Left renal cortex interstitium (tissue), 4 donors: ENCODE results near the gene POLR2H. TPM values are rescaled to one million over a fixed set of nuclear protein-coding genes. Genes with fewer than 3 reads are reported as not detected.
"Not testable (repeated sequence)": the region's sequence is repeated elsewhere in the genome, so short reads cannot be mapped to it uniquely, and the experiment has no call there.

Source experiments
- DNase-seq, 4 donors: peaks; one replicate each; pipeline ENCODE4 v3.0.0-alpha.2; 2013; ENCODE audit warnings: low read depth in 4 of 4, low spot score in 2 of 4, missing footprints in 1 of 4
- polyA plus RNA-seq, 4 donors: library from polyadenylated mRNA; unstranded; fragments of 120-200 nt; gene quantifications; one replicate each; pipeline ENCODE4 v1.2.1, GENCODE V29; 2013; ENCODE audit not compliant: insufficient read length in 4 of 4

POLR2H gene
- polyA plus RNA-seq, 4 donors: 81.9 to 120 (median 101) TPM

DNA sequence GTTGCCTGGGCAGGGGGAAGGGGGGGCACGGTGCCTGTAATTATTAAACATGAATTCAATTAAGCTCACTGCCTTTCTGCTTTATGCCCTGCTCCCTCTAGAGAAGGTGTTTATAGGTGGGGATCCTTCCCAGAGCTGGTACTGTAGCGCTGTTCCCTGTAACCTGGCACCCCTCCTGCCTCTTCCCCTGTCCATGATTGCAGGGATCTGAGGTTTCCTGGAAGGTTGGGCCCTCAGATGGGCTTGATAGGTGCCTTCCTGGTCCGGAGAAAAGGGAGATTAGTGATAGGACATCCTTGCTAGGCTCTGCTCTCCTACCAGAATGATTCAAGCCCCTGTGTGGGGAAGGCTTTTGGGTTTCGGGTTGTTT, 26.2 kb upstream of the POLR2H start:
- no peak for DNase-seq

DNA sequence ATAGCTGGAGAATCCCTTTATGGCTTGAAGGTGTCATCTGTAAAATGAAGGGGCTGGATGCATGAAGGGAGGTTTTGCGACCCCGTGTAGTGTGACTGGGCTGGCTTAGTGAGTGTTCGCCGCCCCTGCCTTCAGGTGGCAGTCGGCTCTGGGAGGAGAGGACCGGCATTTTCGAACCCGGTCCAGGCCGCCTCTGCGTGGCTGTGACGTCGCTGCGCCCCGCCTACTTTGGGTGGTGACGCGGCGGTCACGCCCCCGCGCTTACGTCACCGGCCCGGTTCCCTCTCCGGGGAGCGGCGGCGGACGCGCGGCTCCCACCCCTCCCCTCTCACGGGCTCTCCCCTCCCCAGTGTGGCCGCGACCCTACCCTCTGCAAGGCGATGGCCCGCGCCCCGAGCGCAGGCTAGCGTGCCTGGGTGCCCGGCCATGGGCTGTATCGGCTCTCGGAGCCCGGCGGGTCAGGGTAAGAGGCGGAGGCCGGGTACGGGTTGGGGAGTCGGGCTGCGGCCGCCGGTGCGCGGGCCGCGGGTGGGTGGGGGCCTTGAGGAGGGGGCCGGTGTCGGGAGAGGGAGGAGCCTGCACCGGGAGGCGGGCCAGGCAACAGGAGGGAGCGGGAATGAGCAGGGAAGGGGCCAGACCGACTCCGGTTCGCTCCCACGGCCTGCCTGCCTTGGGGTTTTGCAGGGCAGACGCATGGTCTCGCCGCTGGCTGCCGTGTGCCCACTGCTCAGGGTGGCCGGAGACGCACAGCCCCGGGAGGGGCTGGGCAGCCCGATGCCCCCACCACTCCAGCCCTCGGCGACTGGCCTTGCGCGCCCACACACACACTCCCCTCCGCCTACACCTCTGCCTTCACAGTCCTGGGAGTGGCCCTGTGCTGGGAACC, 25.6 kb upstream of the POLR2H start:
- DNase-seq: peak in 2 of 4 donors; percentile 70 to 74

- DNase-seq: no peak
Observed at GRCh38 chr3:184336547-184337398, 24.7 kb upstream of the POLR2H start.

- no peak for DNase-seq
Observed at GRCh38 chr3:184337399-184337714, 24.2 kb upstream of the POLR2H start, which contains the start of gene FAM131A. TSS of gene FAM131A (plus strand) at chr3:184337600. CDS start at chr3:184337631, 31 bp downstream.

GRCh38 chr3:184337981-184338380, 23.5 kb upstream of the POLR2H start:
- DNase-seq: no peak

- no peak for DNase-seq
Observed at GRCh38 chr3:184338511-184338945, 23.0 kb upstream of the POLR2H start.

GRCh38 chr3:184339001-184339400, 22.5 kb upstream of the POLR2H start:
- DNase-seq: no peak

- not testable (repeated sequence) for DNase-seq
Observed at GRCh38 chr3:184339451-184340135, 21.9 kb upstream of the POLR2H start.

DNA sequence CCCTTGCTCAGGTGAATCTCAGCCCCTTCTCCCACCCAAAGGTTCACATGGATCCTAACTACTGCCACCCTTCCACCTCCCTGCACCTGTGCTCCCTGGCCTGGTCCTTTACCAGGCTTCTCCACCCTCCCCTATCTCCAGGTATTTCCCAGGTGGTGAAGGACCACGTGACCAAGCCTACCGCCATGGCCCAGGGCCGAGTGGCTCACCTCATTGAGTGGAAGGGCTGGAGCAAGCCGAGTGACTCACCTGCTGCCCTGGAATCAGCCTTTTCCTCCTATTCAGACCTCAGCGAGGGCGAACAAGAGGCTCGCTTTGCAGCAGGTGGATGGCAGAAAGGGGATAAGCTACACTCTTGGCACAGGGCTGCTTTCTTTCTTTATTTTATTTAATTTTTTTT, 19.6 kb upstream of the POLR2H start:
- no peak for DNase-seq

GRCh38 chr3:184343200-184343876, 18.2 kb upstream of the POLR2H start:
- no peak for DNase-seq

DNA sequence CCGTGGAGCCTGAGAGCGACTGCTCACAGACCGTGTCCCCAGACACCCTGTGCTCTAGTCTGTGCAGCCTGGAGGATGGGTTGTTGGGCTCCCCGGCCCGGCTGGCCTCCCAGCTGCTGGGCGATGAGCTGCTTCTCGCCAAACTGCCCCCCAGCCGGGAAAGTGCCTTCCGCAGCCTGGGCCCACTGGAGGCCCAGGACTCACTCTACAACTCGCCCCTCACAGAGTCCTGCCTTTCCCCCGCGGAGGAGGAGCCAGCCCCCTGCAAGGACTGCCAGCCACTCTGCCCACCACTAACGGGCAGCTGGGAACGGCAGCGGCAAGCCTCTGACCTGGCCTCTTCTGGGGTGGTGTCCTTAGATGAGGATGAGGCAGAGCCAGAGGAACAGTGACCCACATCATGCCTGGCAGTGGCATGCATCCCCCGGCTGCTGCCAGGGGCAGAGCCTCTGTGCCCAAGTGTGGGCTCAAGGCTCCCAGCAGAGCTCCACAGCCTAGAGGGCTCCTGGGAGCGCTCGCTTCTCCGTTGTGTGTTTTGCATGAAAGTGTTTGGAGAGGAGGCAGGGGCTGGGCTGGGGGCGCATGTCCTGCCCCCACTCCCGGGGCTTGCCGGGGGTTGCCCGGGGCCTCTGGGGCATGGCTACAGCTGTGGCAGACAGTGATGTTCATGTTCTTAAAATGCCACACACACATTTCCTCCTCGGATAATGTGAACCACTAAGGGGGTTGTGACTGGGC, 16.8 kb upstream of the POLR2H start:
- DNase-seq: no peak

DNA sequence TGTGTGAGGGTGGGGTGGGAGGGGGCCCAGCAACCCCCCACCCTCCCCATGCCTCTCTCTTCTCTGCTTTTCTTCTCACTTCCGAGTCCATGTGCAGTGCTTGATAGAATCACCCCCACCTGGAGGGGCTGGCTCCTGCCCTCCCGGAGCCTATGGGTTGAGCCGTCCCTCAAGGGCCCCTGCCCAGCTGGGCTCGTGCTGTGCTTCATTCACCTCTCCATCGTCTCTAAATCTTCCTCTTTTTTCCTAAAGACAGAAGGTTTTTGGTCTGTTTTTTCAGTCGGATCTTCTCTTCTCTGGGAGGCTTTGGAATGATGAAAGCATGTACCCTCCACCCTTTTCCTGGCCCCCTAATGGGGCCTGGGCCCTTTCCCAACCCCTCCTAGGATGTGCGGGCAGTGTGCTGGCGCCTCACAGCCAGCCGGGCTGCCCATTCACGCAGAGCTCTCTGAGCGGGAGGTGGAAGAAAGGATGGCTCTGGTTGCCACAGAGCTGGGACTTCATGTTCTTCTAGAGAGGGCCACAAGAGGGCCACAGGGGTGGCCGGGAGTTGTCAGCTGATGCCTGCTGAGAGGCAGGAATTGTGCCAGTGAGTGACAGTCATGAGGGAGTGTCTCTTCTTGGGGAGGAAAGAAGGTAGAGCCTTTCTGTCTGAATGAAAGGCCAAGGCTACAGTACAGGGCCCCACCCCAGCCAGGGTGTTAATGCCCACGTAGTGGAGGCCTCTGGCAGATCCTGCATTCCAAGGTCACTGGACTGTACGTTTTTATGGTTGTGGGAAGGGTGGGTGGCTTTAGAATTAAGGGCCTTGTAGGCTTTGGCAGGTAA, 16.0 kb upstream of the POLR2H start:
- DNase-seq: peak in 1 of 4 donors; percentile 46

GRCh38 chr3:184346480-184347190, 14.9 kb upstream of the POLR2H start:
- DNase-seq: no peak

DNA sequence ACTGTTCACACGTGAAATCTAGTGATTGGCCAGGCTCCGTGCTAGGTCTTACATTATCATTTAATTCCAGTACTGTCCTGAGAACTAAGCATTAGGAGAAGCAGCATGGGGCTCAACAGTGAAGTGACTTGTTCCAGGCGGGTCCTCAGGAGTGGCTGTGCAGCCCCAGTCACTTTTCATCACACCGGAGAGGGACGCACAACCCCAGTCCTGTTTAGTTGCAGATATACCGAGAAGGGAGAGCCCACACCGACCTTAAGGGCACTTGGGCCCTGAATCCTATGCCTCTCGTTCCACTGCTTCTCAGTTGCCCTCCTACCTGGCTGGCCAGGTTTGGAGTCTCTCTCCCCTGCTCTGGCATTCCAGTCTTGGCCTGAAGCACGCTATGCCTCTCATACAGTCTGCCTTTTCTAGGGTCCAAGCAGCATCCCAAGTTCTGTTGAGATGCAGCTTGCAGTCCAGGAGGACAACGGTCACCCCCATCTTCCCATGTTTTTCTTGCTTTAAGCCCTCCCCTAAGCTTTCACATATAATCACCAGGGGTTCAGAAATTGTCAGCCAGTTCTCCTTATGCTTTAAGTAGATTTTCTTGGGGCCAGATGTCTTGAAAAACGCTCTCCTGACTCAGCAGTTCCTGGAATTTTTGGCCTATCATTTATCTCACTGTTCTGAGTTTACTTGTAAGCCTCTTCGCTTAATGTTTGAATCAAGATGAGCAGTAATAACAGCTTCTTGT, 14.0 kb upstream of the POLR2H start:
- no peak for DNase-seq

GRCh38 chr3:184348057-184348382, 13.5 kb upstream of the POLR2H start:
- DNase-seq: no peak

DNA sequence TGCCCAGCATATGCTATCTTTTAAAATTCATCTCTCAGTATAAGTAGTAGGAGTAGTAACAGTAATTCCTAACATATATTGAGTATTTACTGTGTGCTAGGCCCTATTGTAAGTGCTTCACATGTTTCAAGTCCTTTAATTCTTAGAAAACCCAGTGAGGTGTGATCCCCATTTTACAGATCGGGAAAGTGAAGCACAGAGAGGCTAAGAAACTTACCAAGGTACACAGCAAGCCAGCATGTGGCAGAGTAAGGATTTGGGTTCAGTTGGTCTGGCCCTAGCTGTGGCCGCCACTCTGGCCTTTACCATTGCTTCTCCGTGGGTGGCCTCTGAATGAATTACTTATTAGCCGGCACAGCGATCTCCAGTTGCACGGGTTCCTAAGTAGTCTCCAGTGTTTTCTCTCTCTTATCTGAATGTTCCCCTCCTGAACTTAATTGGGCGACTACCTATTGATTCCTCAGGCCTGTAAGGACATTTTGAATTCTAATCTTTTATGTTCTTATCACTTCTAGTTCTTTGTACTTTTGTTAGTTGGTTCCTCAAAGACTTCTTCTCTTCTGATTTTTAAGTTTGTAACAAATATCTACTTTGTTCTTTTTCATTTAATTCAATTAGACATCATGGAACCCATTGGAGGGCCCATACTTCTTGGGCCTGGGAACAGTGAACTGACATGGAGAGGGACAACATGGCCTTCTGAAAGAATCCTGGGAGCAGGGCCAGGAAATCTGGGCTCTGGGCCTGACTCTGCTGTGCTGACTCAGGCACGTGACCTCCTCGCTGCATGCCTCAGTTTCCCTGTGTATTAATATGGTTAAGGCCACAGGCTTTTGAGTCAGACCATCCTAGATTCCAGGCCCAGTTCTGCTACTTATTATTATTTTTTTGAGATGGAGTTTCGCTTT, 11.7 kb upstream of the POLR2H start:
- no peak for DNase-seq

GRCh38 chr3:184350618-184351017, 10.9 kb upstream of the POLR2H start:
- DNase-seq: no peak
